Colonic mucosa (tissue), 4 donors: ENCODE results near the gene UPK3BL1. TPM values are rescaled to one million over a fixed set of nuclear protein-coding genes. Genes with fewer than 3 reads are reported as not detected.
"Not testable (repeated sequence)": the region's sequence is repeated elsewhere in the genome, so short reads cannot be mapped to it uniquely, and the experiment has no call there.

Experiments used
- DNase-seq: peaks from one replicate; pipeline ENCODE4 v3.0.0-alpha.2; 2020
- H3K27ac ChIP-seq: fragments of 200-600 bp; one replicate; pipeline ENCODE4 v1.8.0; 2021
- H3K27me3 ChIP-seq: fragments of 200-600 bp; one replicate; pipeline ENCODE4 v1.8.0; 2021
- H3K36me3 ChIP-seq: fragments of 200-600 bp; one replicate; pipeline ENCODE4 v1.8.0; 2021
- H3K4me1 ChIP-seq: fragments of 200-600 bp; one replicate; pipeline ENCODE4 v1.8.0; 2021; ENCODE audit warnings: mild to moderate bottlenecking
- H3K4me3 ChIP-seq: fragments of 200-600 bp; one replicate; pipeline ENCODE4 v1.8.0; 2021
- H3K9ac ChIP-seq, 2 donors: one replicate each; pipeline ENCODE4 v1.7.0; 2013; ENCODE audit warnings: control low read depth in 2 of 2, low read depth in 2 of 2, low read length in 2 of 2
- H3K9me3 ChIP-seq: fragments of 200-600 bp; one replicate; pipeline ENCODE4 v1.8.0; 2021
- intact Hi-C: fragments of 100-400 bp; cut with DNase I; formaldehyde crosslinking; loops from one replicate; pipeline ENCODE4 v1.14.1; 2022
- total RNA-seq, 2 donors: library from RNA; stranded (reverse); fragmentation: NEBNext Ultra II Directional in 1 of 2; extraction: Animal tissue kit (Norgen Biotek cat#: 25700) in 1 of 2; gene quantifications; one replicate each; pipeline ENCODE4 v1.2.1, GENCODE V29; 2021
- donor health status: healthy.
- donor health status: DM: no; HTN: no; CAD: no.
- donor health status: DM: no; HTN: no; CAD: no.

Gene UPK3BL1
- total RNA-seq, 2 donors from 2014 or later: 9.1 to 21.9 TPM

GRCh38 chr7:102664765-102665164, 22.2 kb upstream of the UPK3BL1 start:
- H3K36me3 ChIP-seq, H3K4me1 ChIP-seq, H3K27ac ChIP-seq, H3K4me3 ChIP-seq, H3K9ac ChIP-seq, H3K27me3 ChIP-seq, H3K9me3 ChIP-seq, intact Hi-C loops, DNase-seq: not testable (repeated sequence)

GRCh38 chr7:102649924-102650323, 7.3 kb upstream of the UPK3BL1 start, which contains the start of gene SPDYE2B:
TSS of gene SPDYE2B (plus strand) at chr7:102650319. CDS start at chr7:102652349, 2,030 bp downstream.
- H3K9ac ChIP-seq, intact Hi-C loops, DNase-seq, H3K9me3 ChIP-seq, H3K36me3 ChIP-seq, H3K27me3 ChIP-seq, H3K4me3 ChIP-seq, H3K27ac ChIP-seq, H3K4me1 ChIP-seq: not testable (repeated sequence)

- H3K36me3 ChIP-seq, H3K4me3 ChIP-seq, H3K27me3 ChIP-seq, H3K4me1 ChIP-seq, DNase-seq, H3K9me3 ChIP-seq, H3K27ac ChIP-seq, H3K9ac ChIP-seq, intact Hi-C loops: not testable (repeated sequence)
Measured at GRCh38 chr7:102647813-102648212, 5.2 kb upstream of the UPK3BL1 start.

GRCh38 chr7:102643404-102643803, 813 bp upstream of the UPK3BL1 start:
- H3K9ac ChIP-seq, H3K4me1 ChIP-seq, H3K4me3 ChIP-seq, intact Hi-C loops, H3K27me3 ChIP-seq, H3K27ac ChIP-seq, H3K9me3 ChIP-seq, DNase-seq, H3K36me3 ChIP-seq: not testable (repeated sequence)

GRCh38 chr7:102638848-102639247, 3.7 kb downstream of the UPK3BL1 start:
- H3K4me3 ChIP-seq, H3K9ac ChIP-seq, H3K27me3 ChIP-seq, intact Hi-C loops, H3K4me1 ChIP-seq, H3K27ac ChIP-seq, H3K36me3 ChIP-seq, H3K9me3 ChIP-seq: not testable (repeated sequence)
- DNase-seq: peak; percentile 14

- H3K36me3 ChIP-seq, H3K27ac ChIP-seq, H3K27me3 ChIP-seq, H3K9me3 ChIP-seq, intact Hi-C loops, H3K9ac ChIP-seq, H3K4me1 ChIP-seq, DNase-seq, H3K4me3 ChIP-seq: not testable (repeated sequence)
Measured at GRCh38 chr7:102636956-102637355, 5.6 kb downstream of the UPK3BL1 start.

GRCh38 chr7:102635354-102635753, 7.2 kb downstream of the UPK3BL1 start:
- intact Hi-C loops, DNase-seq, H3K9ac ChIP-seq, H3K4me1 ChIP-seq, H3K9me3 ChIP-seq, H3K36me3 ChIP-seq, H3K27me3 ChIP-seq, H3K4me3 ChIP-seq, H3K27ac ChIP-seq: not testable (repeated sequence)

- DNase-seq, H3K27me3 ChIP-seq: not testable (repeated sequence)
Measured at GRCh38 chr7:102634299-102634698, 8.3 kb downstream of the UPK3BL1 start.

GRCh38 chr7:102630622-102631021, 12.0 kb downstream of the UPK3BL1 start:
- H3K4me1 ChIP-seq, H3K4me3 ChIP-seq, H3K9me3 ChIP-seq, H3K27me3 ChIP-seq, intact Hi-C loops, H3K9ac ChIP-seq, H3K36me3 ChIP-seq, H3K27ac ChIP-seq, DNase-seq: not testable (repeated sequence)

More at GRCh38 chr7:102634299-102634698, 8.3 kb downstream of the UPK3BL1 start:
- H3K4me3 ChIP-seq, H3K36me3 ChIP-seq, H3K27ac ChIP-seq, intact Hi-C loops, H3K4me1 ChIP-seq, H3K9me3 ChIP-seq, H3K9ac ChIP-seq: not testable (repeated sequence)

GRCh38 chr7:102627271-102627904, 15.2 kb downstream of the UPK3BL1 start:
- H3K27me3 ChIP-seq, H3K27ac ChIP-seq, intact Hi-C loops, H3K4me3 ChIP-seq, DNase-seq, H3K36me3 ChIP-seq, H3K4me1 ChIP-seq, H3K9me3 ChIP-seq, H3K9ac ChIP-seq: not testable (repeated sequence)

GRCh38 chr7:102618122-102618521, 24.5 kb downstream of the UPK3BL1 start:
- H3K4me3 ChIP-seq, H3K27ac ChIP-seq, H3K4me1 ChIP-seq, H3K9me3 ChIP-seq, H3K9ac ChIP-seq, intact Hi-C loops, H3K36me3 ChIP-seq, H3K27me3 ChIP-seq: not testable (repeated sequence)
- peak; percentile 16 for DNase-seq

- H3K36me3 ChIP-seq, H3K9ac ChIP-seq, H3K9me3 ChIP-seq, H3K27ac ChIP-seq, H3K4me1 ChIP-seq, intact Hi-C loops, H3K27me3 ChIP-seq: not testable (repeated sequence)
- peak; percentile 44 for DNase-seq
- peak within 1 kb of the TSS; percentile 32 for H3K4me3 ChIP-seq
Measured at GRCh38 chr7:102616507-102617125, 26.0 kb downstream of the UPK3BL1 start, which contains the start of gene RASA4. TSS of gene RASA4 (minus strand) at chr7:102616756. CDS start at chr7:102616689, 67 bp downstream.

- H3K36me3 ChIP-seq, H3K9ac ChIP-seq, intact Hi-C loops: not testable (repeated sequence)
Measured at GRCh38 chr7:102615930-102616329, 26.7 kb downstream of the UPK3BL1 start.

GRCh38 chr7:102614873-102615272, 27.7 kb downstream of the UPK3BL1 start:
- H3K27ac ChIP-seq, DNase-seq, H3K4me1 ChIP-seq, H3K9ac ChIP-seq, H3K27me3 ChIP-seq, H3K9me3 ChIP-seq, intact Hi-C loops, H3K4me3 ChIP-seq, H3K36me3 ChIP-seq: not testable (repeated sequence)

More at GRCh38 chr7:102615930-102616329, 26.7 kb downstream of the UPK3BL1 start:
- not testable (repeated sequence) for DNase-seq, H3K4me3 ChIP-seq, H3K27ac ChIP-seq, H3K9me3 ChIP-seq, H3K27me3 ChIP-seq, H3K4me1 ChIP-seq
